HCT116 (cell line): ENCODE results near the gene KNCN. TPM values are rescaled to one million over a fixed set of nuclear protein-coding genes. Genes with fewer than 3 reads are reported as not detected.

Experiments used
- ATAC-seq: fragments of 200-7000 bp; cut with Tn5 transposase; 2 replicates; pipeline ENCODE4 v1.9.1; 2020; ENCODE audit warnings: mild to moderate bottlenecking, moderate library complexity
- BruUV-seq: library from RNA; stranded (reverse); fragments of 400-500 nt; replicated peaks from 2 replicates; lab custom pipeline; 2021; lab: Mats Ljungman, UMichigan
- CTCF ChIA-PET: fragments of 300-600 bp; sonication (Branson Sonifier 250); formaldehyde crosslinking; loops from one replicate; lab custom pipeline; 2021; ENCODE audit warnings: antibody characterized with exemption; lab: Charles Lee
- POLR2A ChIA-PET: fragments of 300-600, 350-600 bp; sonication (Branson Sonifier 250); formaldehyde crosslinking; loops from one replicate; lab custom pipeline; 2021; ENCODE audit warnings: antibody characterized with exemption; lab: Charles Lee
- RAD21 ChIA-PET, 2 experiments: fragments of 300-600 bp; sonication (Branson Sonifier 250); formaldehyde crosslinking; loops; one replicate each; lab custom pipeline; 2023; ENCODE audit warnings: low total read pairs in 2 of 2; ENCODE audit not compliant: uncharacterized antibody in 2 of 2, unreplicated experiment in 2 of 2, low non-redundant PET in 1 of 2; lab: Charles Lee
- DNase-seq: peaks from one replicate; pipeline ENCODE4 v3.0.0-alpha.2; 2010; ENCODE audit warnings: low read depth, low spot score
- H2AFZ ChIP-seq: fragments of 200-600 bp; shearing (Covaris generic), sonication (generic); 2 replicates; pipeline ENCODE4 v1.6.1; 2017; ENCODE audit warnings: low read depth, mixed run types, mixed read lengths, antibody characterized with exemption, low read length; ENCODE audit not compliant: poor library complexity, severe bottlenecking
- H3K27ac ChIP-seq: 2 replicates; pipeline ENCODE4 v1.5.1; 2012; ENCODE audit warnings: low read depth, low read length
- H3K27me3 ChIP-seq: fragments of 200-600 bp; sonication (generic); 2 replicates; pipeline ENCODE4 v1.6.1; 2016; ENCODE audit warnings: mixed run types, low read length, mixed read lengths; ENCODE audit not compliant: insufficient read depth
- H3K36me3 ChIP-seq, 2 experiments: fragments of 200-500 bp in 1 of 2; fragments of 200-600 bp in 1 of 2; sonication (Bioruptor generic) in 1 of 2; sonication (generic) in 1 of 2; 2 replicates each; pipeline versions ENCODE4 v1.5.1 to v1.6.1; 2014 to 2016; ENCODE audit warnings: low read length in 2 of 2, inconsistent platforms in 1 of 2, mixed read lengths in 1 of 2, mixed run types in 1 of 2; ENCODE audit not compliant: insufficient read depth in 2 of 2, control insufficient read depth in 1 of 2
- H3K4me1 ChIP-seq, 2 experiments: fragments of 200-600 bp in 1 of 2; sonication (generic) in 1 of 2; 2 replicates each; pipeline versions ENCODE4 v1.5.1 to v1.6.1; 2012 to 2017; ENCODE audit warnings: low read length in 2 of 2, inconsistent platforms in 1 of 2, mild to moderate bottlenecking in 1 of 2, mixed read lengths in 1 of 2, mixed run types in 1 of 2, moderate library complexity in 1 of 2; ENCODE audit not compliant: insufficient read depth in 2 of 2, control insufficient read depth in 1 of 2
- H3K4me2 ChIP-seq: fragments of 200-600 bp; sonication (generic); 2 replicates; pipeline ENCODE4 v1.6.1; 2017; ENCODE audit warnings: mixed run types, low read length, mixed read lengths
- H3K4me3 ChIP-seq, 2 experiments: fragments of 200-600 bp in 1 of 2; sonication (generic) in 1 of 2; replicated peaks in 1 of 2; 2 replicates each; pipeline ENCODE4 v1.5.1; 2011 to 2016; ENCODE audit warnings: low read length in 2 of 2, control low read depth in 1 of 2, low read depth in 1 of 2, mild to moderate bottlenecking in 1 of 2, mixed read lengths in 1 of 2, mixed run types in 1 of 2
- H3K79me2 ChIP-seq: fragments of 200-600 bp; sonication (generic); 2 replicates; pipeline ENCODE4 v1.6.1; 2017; ENCODE audit warnings: mild to moderate bottlenecking, mixed run types, low read length, moderate library complexity, mixed read lengths; ENCODE audit not compliant: insufficient read depth
- H3K9ac ChIP-seq: fragments of 200-600 bp; sonication (generic); 2 replicates; pipeline ENCODE4 v1.6.1; 2016; ENCODE audit warnings: low read length, mixed read lengths
- H3K9me2 ChIP-seq: fragments of 200-600 bp; sonication (generic), shearing (Covaris generic); 2 replicates; pipeline ENCODE4 v1.6.1; 2017; ENCODE audit warnings: mixed run types, mild to moderate bottlenecking, moderate library complexity; ENCODE audit not compliant: insufficient read depth
- H3K9me3 ChIP-seq, 2 experiments: fragments of 200-500 bp in 1 of 2; fragments of 200-600 bp in 1 of 2; sonication (Bioruptor generic) in 1 of 2; sonication (generic) in 1 of 2; 2 replicates each; pipeline ENCODE4 v1.6.1; 2014 to 2017; ENCODE audit warnings: low read length in 2 of 2, mixed read lengths in 2 of 2, inconsistent platforms in 1 of 2, low read depth in 1 of 2, mild to moderate bottlenecking in 1 of 2, mixed run types in 1 of 2, moderate library complexity in 1 of 2; ENCODE audit not compliant: control insufficient read depth in 1 of 2, insufficient read depth in 1 of 2
- H4K20me1 ChIP-seq: fragments of 200-600 bp; sonication (generic), shearing (Covaris generic); 2 replicates; pipeline ENCODE4 v1.6.1; 2017; ENCODE audit warnings: mixed run types, mild to moderate bottlenecking, moderate library complexity; ENCODE audit not compliant: insufficient read depth
- ATF3 ChIP-seq: IDR thresholded peaks from 2 replicates; pipeline ENCODE4 v1.6.1; 2012
- EZH2 ChIP-seq: fragments of 200-600 bp; sonication (generic); IDR thresholded peaks from 2 replicates; pipeline ENCODE4 v1.6.1; 2017; ENCODE audit warnings: antibody characterized with exemption, mixed run types
- EZH2phosphoT487 ChIP-seq: fragments of 200-600 bp; IDR thresholded peaks from 2 replicates; pipeline ENCODE4 v1.6.1; 2018; ENCODE audit warnings: antibody characterized with exemption, borderline replicate concordance
- JUND ChIP-seq: IDR thresholded peaks from 2 replicates; pipeline ENCODE4 v1.6.1; 2012
- MAX ChIP-seq: IDR thresholded peaks from 2 replicates; pipeline ENCODE4 v1.6.1; 2012
- POLR2A ChIP-seq: IDR thresholded peaks from 2 replicates; pipeline ENCODE4 v1.7.0; 2011; ENCODE audit warnings: borderline replicate concordance; ENCODE audit not compliant: insufficient read depth, insufficient read length; ENCODE audit errors: extremely low read depth
- REST ChIP-seq: IDR thresholded peaks from 2 replicates; pipeline ENCODE4 v1.6.1; 2012; ENCODE audit warnings: low read depth
- SP1 ChIP-seq: IDR thresholded peaks from 2 replicates; pipeline ENCODE4 v1.6.1; 2012; ENCODE audit warnings: low read depth
- SRF ChIP-seq: IDR thresholded peaks from 2 replicates; pipeline ENCODE4 v1.6.1; 2012; ENCODE audit warnings: low read depth
- TCF7L2 ChIP-seq: IDR thresholded peaks from 2 replicates; pipeline ENCODE4 v1.7.0; 2011; ENCODE audit warnings: borderline replicate concordance, inconsistent platforms; ENCODE audit not compliant: insufficient read depth, insufficient read length; ENCODE audit errors: extremely low read depth
- ZNF274 ChIP-seq: fragments of 200-500 bp; sonication (Bioruptor generic); IDR thresholded peaks from 2 replicates; pipeline ENCODE4 v1.6.1; 2014; ENCODE audit warnings: mild to moderate bottlenecking, low read depth, low read length, inconsistent platforms
- intact Hi-C: fragments of 100-400 bp; cut with micrococcal nuclease; formaldehyde crosslinking; loops from 2 replicates; pipeline ENCODE4 v1.10.0; 2022
- total RNA-seq: library from RNA; stranded (reverse); gene quantifications from one replicate; pipeline ENCODE4 v1.2.1, GENCODE V29; 2021; ENCODE audit not compliant: unreplicated experiment

Gene KNCN
- total RNA-seq, 1 experiment from 2014 or later, result not detected

GRCh38 chr1:46526013-46526690, 25.3 kb downstream of the KNCN start:
- Histone ChIP-seq H3K9ac (no peak overlapping the region), H3K9me2 (no peaks in the 10 kb centered on the region), H3K79me2 (no peaks in the 10 kb centered on the region), H3K4me2 (no peak overlapping the region), H3K27me3 (no peaks in the 10 kb centered on the region), H3K4me1 (peaks cover 13 to 24% of the 10 kb centered on the region in 2 experiments; a peak in 3 of 4 replicates), H2AFZ (no peak overlapping the region), H3K9me3 (no peaks in the 10 kb centered on the region)
- RAD21 ChIA-PET, result interaction anchor here in 1 of 2 experiments (0.7 to 0.9 kb wide), 3 partner anchors 39 to 79 kb away, joined by 3 read pairs; no protein-coding TSS in a partner anchor
- intact Hi-C loops, result no loop called here
- TF ChIP-seq EZH2, result no peak
- no peak for TF ChIP-seq EZH2phosphoT487
- no peak for TF ChIP-seq SRF
- TF ChIP-seq ZNF274, result no peak
- TF ChIP-seq, all 23 proteins: peak for 0
- H3K36me3 ChIP-seq, result no peaks in the 10 kb centered on the region
- ChIA-PET CTCF (interaction anchor here (0.9 to 5.5 kb wide), 6 partner anchors 9 to 84 kb away, joined by 4 to 67 read pairs (median 7); a partner anchor contains a TSS), POLR2A (no interaction called here)
- ATAC-seq (no peak), DNase-seq (no peak)
- H3K27ac ChIP-seq, result no peak overlapping the region
- H3K4me3 ChIP-seq, result no peak overlapping the region
- BruUV-seq, result no TSS peak
- H4K20me1 ChIP-seq, result no peaks in the 10 kb centered on the region

- POLR2A ChIA-PET, result no interaction called here
- no peaks in the 10 kb centered on the region for H3K27me3 ChIP-seq
- no peaks in the 10 kb centered on the region for H3K9me3 ChIP-seq
- H4K20me1 ChIP-seq, result no peaks in the 10 kb centered on the region
- no peak overlapping the region for H3K4me3 ChIP-seq
- H3K9me2 ChIP-seq, result no peaks in the 10 kb centered on the region
- no peaks in the 10 kb centered on the region for H3K79me2 ChIP-seq
- CTCF ChIA-PET, result interaction anchor here (0.9 to 5.5 kb wide), 6 partner anchors 9 to 83 kb away, joined by 4 to 67 read pairs (median 7); a partner anchor contains a TSS
- H3K27ac ChIP-seq, result no peak overlapping the region
- TF ChIP-seq REST, result no peak
- TF ChIP-seq TCF7L2, result no peak
- no peak for TF ChIP-seq JUND
- TF ChIP-seq MAX, result no peak
- TF ChIP-seq ATF3, result no peak
- TF ChIP-seq SP1, result no peak
- no peak for TF ChIP-seq EZH2phosphoT487
- no peak for TF ChIP-seq POLR2A
- TF ChIP-seq ZNF274, result no peak
- H2AFZ ChIP-seq, result no peak overlapping the region
- BruUV-seq, result no TSS peak
- RAD21 ChIA-PET, result no interaction called here
- H3K4me2 ChIP-seq, result no peak overlapping the region
- intact Hi-C loops, result no loop called here
- no peaks in the 10 kb centered on the region for H3K36me3 ChIP-seq
- H3K9ac ChIP-seq, result no peak overlapping the region
- H3K4me1 ChIP-seq, result peaks cover 20 to 24% of the 10 kb centered on the region in 2 experiments
- no peak for DNase-seq
- ATAC-seq, result no peak
Observed at GRCh38 chr1:46525253-46525983, 26.0 kb downstream of the KNCN start.
